HG03457 (cell line): ENCODE data around the gene RUNX1.
"Not testable (repeated sequence)": the region's sequence is repeated elsewhere in the genome, so short reads cannot be mapped to it uniquely, and the experiment has no call there.

ENCODE experiments used
- ATAC-seq: cut with Tn5 transposase; IDR thresholded peaks from one replicate; pipeline ENCODE4 v1.9.1; 2021; ENCODE audit warnings: moderate number of reproducible peaks; ENCODE audit not compliant: unreplicated experiment

RUNX1 gene

DNA sequence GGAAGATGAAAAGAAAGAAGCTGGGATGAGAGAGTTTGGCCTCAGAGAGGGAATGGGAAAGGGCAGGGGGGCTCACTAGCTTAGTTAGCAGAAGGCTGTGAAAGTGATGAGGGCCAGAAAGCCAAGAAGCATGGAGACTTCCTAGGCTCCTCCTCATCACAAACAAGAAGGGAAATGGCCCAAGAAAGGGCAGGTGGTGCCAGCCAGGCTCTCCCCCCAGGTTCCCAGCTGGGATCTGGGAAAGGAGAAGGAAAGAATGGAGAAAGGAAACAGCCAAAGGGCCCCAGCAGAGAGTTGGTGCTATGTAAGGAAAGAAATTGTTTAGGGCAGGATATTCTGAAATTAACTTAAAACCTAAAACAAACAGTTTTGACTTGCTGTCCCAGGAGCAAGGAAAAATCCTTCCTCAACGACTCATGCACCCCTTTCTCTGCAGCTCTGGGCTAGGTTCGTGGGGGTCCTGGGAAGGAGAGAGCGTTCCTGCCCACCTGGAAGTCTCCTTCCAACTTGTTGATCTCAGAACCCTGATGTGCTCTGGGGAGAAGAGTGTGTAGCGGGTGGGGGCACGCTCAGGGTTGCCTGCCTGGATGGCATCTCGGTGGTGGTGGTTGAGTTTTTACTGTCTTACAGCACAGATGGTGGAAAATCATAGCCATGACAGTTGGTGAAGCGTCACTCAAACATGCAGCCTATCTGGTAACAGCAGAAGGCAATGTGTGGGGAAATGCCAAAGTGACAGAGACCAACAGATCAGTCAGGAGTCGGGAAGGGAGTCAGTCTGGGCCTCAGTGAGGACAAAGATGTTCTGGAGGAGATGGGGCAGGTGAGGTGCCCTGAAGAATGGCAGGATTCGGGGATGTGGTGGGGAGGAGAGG, 233.0 kb downstream of the RUNX1 start:
- no peak for ATAC-seq

DNA sequence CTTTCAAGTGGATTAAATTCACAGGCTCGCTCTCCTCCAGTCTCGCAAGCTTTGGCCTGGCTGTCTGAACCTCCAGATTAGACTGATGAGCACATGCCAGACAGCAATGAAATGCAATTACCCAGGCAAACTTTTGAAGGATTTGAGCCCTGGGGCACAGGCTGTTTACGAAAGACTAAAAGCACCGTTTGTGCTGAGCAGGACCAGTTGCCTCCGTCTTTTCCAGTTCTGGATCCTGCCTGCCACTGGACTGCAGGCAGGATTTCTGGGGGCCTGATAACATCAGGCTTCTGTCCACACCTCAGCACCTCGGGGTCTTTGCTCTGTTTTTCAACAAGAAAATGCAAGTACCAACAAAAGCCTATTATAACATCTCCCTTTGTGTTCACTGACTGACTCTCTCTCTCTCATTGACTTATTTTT, 234.6 kb downstream of the RUNX1 start:
- no peak for ATAC-seq

DNA sequence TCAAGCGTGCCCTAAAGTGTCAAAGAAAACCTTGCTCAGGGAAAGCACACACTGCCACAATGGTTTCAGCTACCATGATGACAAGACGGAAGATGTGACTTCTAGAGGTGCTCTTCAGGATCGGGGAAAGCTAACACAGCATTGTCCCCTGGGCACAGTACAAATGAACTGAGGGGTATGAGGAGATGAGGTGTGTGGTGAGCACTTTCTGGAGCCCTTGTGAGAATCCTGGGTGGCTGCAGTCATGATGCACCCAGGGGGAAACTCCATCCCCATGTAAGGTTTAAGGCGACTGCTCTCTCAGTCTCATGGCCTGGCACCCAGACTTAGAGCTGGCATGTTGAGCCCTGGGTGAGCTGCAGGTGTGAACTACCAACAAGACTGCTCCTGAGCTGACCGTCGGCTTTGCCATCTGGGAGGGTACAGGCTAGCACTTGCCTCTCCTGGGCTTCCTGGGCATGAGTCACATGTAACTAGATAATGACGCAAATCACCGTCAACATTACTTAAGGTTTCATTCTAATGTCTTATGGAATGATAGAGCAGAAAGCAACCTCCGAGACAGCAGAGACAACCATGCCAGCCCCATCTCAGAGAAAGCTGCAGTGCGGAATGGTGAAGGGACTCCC, 235.7 kb downstream of the RUNX1 start:
- ATAC-seq: no peak

DNA sequence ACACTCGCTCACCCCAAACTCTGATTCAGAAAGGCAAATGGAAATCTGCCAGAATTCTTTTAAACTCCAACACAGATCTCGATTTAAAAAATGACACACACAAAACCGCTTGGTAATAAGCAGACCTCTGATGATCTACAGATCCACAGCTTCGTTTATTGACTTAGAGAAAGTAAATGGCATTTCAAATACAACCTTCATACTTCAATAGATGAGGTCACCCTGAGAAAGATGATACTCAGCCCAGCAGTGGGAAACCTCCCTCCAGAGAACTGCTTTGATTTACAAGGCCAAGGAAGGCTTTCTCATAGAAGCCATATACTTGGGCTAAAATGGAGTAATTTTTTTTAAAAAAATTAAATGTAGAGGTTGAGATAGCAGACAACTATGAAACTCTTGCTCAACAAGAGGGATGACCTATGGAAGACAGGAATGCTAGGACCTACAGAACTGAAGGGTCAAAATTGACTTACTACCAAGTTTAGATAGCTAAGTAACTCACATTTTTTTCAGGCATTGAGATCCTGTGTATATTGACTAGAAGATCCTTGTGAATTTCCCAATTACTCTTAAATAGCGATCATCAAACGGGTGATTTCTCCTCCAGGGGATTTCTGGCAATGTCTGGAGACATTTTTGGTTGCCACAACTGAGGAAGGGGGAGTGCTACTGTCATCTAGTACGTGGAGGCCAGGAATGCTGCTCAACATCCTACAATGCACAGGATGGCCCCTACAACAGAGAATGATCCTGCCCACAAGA, 236.4 kb downstream of the RUNX1 start:
- ATAC-seq: no peak

DNA sequence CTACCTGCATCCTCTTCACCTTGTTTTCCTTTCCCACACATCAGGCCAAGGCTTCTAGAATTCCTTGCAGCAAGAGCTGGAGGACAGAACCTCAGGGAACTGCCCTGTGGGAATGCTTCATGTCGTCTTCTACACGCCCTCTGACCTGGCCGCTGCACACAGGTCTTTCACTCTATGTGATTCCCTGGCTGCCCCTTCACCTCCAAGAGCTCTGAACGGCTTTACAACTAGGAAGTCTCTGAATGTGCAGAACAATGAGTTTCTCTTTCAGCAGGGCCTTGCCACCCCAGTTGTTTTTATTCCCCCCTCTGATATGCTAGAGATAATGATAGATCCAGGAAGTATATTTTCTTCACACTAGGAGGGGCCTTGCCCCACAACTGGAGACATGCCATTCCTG, 237.7 kb downstream of the RUNX1 start:
- ATAC-seq: no peak

DNA sequence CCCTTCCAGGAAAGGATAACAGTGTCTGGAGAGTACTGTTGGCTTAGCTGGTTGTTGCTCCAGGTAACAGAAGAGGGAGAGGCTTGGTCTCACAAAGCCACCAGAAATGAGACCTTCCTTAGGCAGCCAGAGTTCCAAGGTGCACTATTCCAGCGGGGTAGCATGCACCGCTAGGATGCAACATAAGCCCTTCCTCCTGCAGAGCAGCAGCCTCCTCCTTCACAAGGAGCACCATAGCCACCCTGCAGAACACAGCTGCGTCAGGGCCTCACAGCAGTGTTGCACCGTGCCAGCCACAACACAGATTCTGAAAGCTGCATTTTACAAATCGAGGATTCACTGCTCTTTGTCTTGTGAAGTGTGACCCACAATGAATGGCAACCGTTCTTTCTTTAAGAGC, 238.3 kb downstream of the RUNX1 start:
- ATAC-seq: no peak

DNA sequence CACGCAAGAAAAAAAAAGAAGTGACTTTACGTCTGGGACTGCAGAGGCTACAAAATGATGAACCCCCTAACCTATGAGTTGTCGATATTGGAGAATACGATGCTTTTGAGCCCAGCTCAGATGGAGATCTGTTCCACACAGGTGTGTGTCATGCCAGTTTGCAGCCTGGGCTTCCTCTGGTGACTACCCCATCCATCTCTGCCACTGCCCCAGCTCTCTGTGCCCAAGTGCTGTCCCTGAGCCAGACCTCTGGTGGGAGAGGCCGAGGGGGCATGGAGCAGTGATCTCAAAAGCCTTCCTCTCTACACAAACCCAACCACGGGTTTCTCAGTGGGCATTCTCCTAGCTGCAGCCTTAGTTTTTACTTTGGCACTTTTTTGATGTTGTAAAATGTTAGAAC, 239.3 kb downstream of the RUNX1 start:
- no peak for ATAC-seq

DNA sequence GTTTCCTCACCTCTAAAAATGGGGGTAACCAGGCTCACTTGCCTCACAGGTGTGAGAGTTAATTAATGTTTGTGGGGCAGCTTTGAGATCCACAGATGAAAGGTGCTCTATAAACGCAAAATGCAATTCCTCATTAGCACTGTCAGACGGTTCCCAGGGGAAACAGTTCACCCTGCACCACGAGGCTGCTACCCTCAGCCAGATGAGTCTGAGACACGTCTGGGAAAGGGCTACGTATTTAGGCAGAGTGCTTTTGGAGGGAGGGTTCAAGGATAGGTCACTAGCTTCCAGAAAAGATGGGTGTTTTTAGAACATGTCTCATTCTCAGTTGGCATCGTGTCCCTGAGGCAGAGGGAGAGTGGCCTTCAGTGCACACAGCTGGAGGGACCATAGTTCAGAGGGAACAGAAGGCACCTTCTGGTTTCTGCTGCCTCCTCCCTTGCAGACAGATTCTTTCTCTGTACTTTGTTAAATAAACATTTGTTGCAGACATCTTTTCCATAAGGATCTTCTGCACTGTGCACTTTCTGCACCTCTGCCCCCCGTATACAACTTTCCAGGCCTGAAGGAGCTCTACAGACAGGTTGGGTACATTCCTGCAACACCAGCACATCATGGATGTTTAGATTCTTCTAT, 240.4 kb downstream of the RUNX1 start:
- ATAC-seq: no peak

DNA sequence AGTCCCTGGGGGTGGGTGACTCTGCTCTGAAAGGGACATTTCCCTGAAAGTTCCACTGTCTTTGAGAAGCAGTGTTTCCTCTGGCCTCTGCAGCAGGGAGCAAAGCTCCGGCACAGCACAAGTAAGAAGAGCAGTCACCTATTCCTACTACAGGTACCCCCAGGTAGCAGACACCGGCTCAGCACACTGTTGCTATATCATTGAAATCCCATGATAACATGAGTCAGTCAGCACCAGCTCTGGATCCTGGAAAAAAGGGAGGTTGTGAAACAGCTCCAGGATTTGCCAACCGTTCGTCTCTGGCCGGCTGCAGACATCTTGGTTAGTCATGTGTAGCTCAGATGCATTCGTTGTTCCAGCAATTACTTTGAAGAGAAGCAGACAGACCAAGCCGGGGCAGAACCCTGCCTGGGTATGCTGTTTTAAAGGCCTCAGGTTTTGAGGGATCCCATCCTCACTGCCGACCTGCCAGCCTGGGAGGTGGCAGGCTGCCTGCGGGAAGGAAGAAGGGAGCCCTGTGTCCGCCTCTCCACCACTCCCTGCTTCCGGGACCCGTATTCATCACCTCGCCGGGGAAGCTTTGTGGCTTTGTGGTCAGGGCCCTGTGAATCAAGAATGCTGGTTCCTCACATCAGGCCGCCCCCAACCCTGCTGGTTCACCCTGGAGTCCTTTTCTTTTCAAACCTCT, 241.1 kb downstream of the RUNX1 start:
- no peak for ATAC-seq

DNA sequence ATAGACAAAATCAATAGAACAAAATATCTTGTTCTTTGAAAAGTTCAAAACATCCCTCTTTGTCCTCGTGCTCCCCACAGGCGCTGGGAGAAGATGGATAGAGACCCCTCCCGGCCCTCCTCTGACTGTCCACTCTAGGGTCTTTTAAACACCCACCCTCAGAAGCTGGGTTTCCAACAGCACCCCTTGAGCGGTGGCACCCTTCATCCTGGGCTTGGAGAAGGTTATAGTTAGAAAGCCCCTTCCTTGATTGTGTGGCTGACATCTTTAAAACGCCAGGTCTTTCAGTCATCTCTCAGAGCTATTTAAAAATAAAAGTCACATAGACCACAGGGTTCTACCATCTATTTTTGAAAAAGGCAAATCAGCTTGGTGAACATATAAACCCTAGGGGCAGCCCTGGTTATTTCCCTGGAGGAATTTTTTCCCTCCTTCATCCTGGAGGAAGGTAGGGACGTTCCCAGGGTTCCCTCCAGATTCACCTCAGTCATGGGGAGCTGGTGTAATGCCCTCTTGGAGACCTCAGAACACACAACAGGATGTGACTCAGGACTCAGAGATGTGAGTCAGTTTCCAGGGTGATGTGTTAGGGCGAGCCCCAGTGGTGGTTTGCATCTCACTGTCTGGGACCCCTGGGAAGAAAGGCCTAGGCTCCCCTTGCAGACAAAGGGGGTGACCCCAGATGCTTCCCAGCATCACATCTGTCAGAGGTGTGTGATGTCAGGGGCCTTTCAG, 241.8 kb downstream of the RUNX1 start:
- no peak for ATAC-seq

DNA sequence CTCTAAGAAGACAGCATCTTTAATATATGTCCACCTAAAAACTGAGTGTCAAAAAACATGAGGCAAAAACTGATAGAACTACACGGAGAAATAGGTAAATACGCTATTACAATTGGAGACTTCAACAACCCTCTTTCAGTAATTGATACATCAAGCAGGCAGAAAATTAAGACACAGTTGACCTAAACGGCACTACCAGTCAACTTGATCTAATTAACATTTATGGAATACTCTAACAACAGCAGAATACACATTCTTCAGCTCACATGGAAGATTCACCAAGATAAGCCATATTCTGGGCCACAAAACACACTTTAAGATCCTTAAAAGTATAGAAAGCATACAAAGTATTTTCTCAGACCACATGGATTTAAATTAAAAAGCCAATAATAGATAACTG, 242.7 kb downstream of the RUNX1 start:
- ATAC-seq: no peak

DNA sequence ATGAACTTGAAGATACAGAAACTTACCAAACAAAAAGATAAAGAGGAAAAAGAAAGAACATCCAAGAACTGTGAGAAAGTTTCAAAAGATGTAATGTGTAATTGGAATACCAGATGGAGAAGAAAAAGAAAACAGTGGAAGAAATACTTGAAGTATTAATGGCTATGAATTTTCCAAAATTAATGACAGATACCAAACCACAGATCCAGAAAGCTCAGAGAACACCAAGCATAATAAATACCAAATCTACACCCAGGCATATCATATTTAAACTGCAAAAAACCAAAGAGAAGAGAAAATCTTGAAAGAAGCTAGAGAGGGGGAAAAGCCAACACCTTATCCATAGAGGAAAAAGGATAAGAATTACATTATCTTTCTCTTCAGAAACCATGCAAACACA, 243.9 kb downstream of the RUNX1 start:
- ATAC-seq: no peak

DNA sequence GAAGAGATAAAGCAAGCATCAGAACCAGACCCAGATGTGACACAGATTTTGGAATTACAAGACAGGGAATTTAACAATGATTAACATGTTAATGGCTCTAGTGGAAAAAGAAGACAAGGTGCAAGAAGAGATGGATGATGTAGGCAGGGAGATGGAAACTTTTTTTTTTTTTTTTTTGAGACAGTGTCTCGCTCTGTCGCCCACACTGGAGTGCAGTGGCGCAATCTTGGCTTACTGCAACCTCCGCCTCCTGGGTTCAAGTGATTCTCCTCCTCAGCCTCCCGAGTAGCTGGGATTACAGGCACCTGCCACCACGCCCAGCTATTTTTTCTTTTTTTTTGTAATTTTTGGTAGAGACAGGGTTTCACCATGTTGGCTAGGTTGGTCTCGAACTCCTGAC, 244.5 kb downstream of the RUNX1 start:
- not testable (repeated sequence) for ATAC-seq

DNA sequence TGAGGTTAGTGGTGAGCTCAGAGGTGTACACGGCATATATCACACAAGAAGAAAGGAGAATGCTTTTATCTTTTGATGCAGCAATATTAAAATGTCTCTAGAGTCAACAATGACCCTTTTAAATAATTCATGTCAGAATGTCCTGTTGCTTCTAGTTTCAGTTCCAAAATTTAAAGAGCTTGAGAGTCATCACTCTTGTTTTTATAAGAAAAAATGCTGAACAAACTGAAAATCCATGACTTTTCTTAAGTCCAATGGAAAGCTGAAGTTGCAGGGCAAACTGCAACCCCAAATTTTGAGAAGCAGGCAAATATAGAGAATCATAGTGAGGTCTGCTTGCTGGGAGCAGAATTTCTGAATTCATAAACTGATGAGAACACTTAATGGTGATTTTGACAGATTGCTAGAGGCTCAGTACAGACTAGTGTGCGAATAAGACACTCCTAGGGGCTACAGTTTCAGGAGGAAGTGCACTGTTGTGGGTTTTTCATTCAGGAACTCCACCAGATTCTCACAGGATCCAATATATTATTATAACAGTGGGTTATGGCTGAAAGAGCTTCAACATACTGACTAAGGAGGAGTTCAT, 245.2 kb downstream of the RUNX1 start:
- no peak for ATAC-seq

DNA sequence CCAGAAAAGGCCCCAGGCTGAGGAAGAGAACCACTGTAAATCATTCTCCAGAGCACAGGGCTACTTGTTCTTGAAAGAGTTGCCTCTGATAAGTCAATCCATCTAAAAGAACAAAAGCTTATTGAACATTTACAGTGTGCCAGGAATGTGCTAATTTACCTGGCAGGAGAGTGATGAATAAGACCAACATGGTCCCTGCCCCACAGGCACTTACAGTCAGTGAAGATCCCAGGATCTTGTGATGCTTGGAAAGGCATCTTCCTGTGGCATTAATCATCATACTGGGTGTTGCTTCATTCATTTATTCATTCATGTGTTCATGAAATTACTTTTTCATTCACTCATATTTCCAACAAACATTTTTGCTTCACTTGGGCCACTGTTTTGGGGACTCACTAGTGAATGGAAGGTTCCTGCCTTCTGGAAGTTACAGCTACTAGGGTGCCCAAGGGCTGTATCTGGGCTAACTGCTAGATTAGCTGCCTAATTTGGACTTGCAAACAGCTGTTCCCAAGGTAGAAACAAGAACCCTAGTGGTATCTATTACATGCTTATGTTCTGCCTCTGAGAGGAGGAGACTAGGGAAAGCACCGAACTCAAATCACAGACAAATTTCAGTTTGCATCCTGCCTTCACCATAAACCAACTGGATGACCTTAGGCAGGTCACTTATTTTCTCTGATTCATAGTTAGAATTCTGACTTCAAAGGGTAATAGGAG, 246.8 kb downstream of the RUNX1 start:
- no peak for ATAC-seq

DNA sequence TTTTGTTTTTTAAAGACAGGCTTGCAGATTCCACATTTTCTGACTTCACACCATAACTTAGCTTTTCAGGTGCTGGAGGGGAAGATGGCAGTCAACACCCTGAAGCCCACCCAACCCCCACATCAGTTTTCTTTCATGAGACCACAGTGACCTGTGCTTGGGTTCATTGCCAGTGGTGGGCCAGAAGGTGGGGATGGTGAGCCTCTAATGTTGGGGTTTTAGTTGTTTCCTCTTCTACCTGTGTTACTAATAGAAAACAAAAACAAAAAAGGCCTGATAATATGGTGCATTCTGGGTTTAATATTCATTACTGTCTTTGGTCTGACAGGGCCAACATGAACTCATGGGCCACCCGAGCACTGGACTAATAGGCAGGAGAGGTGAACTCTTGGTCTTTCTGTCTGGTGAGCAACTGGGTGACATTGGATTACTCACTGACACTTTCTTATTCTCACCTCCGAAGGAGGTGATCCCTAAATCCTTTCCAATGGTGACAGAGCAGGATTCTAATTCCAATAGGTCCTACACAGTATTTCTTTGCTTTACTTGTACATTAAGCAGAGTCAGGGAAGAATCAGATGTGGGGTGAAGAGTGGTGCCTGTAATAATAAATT, 247.5 kb downstream of the RUNX1 start:
- no peak for ATAC-seq

DNA sequence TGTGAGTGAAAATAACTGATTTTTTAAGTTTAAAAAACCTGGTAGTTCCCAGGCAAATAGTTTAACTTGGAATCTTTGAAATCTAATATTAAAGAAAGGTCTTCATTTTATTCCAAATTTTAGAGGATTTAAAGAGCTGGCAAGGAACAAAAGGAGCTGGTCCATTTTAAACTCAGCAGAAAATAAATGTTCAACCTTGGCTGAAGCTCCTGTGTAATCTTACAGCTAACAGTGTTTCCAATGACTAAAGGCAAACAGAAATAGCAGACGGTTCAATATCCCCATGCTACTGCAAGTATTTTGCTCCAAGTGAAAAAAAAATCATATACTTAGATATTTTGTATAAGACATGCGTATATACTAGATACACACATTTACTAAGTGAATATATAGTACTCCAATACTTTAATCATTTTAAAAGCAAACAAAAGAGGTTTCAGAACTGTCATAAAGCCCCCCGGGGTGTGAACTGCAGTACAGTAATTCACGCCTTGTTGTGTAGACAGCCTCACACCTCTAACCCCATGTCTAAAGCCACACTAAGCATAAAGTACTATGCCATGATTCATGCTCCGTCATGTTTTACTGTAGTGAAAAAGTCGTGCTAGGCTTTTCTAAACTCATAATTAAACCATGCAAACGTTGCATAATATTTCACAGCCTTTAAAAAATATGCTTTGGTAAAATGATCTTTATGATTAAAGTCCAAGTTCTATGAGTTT, 248.1 kb downstream of the RUNX1 start:
- ATAC-seq: no peak

DNA sequence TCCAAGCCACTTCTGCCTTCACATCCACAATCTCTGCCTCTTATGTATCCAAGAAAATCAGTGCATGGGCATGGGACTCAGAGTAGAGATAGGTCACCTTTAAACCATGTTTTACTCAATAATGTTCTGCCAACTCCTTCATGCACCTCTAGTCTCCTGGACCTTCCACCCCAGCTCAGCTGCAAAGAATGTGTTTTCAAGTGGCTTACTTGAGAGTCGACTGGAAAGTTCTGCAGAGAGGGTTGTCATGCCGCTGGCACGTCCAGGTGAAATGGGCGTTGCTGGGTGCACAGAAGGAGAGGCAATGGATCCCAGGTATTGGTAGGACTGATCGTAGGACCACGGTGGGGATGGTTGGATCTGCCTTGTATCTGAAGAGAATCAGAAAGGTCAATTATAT, 250.0 kb downstream of the RUNX1 start:
- no peak for ATAC-seq
